Ascending aorta (tissue), 2 donors: ENCODE measurements around the gene ZNF860. TPM values are rescaled to one million over a fixed set of nuclear protein-coding genes. Genes with fewer than 3 reads are reported as not detected.

Source experiments
- DNase-seq, 2 donors: peaks; one replicate each; pipeline ENCODE4 v3.0.0-alpha.2; 2019; ENCODE audit warnings: low spot score in 2 of 2
- H3K27ac ChIP-seq, 2 donors: fragments of 200-600 bp; sonication (generic); one replicate each; pipeline ENCODE4 v1.5.1; 2016 to 2017; ENCODE audit warnings: mild to moderate bottlenecking in 1 of 2
- H3K27me3 ChIP-seq: fragments of 200-600 bp; sonication (generic); one replicate; pipeline ENCODE4 v1.5.1; 2017
- H3K36me3 ChIP-seq, 2 donors: fragments of 200-600 bp; sonication (generic); one replicate each; pipeline ENCODE4 v1.5.1; 2016
- H3K4me1 ChIP-seq, 2 donors: fragments of 200-600 bp; sonication (generic); one replicate each; pipeline ENCODE4 v1.5.1; 2016 to 2017; ENCODE audit warnings: mild to moderate bottlenecking in 1 of 2
- H3K4me3 ChIP-seq, 2 donors: fragments of 200-600 bp; sonication (generic); one replicate each; pipeline ENCODE4 v1.5.1; 2016 to 2017; ENCODE audit warnings: mild to moderate bottlenecking in 1 of 2
- H3K9me3 ChIP-seq, 2 donors: fragments of 200-600 bp; sonication (generic); one replicate each; pipeline ENCODE4 v1.5.1; 2016
- intact Hi-C: fragments of 100-400 bp; cut with DNase I; formaldehyde crosslinking; loops from one replicate; pipeline ENCODE4 v1.15.1; 2023
- total RNA-seq: library from RNA; depleted of rRNA; stranded (reverse); fragments of >200 nt; gene quantifications from one replicate; pipeline ENCODE4 v1.1.0, GENCODE V29; 2016
- TF ChIP-seq, protein P1 (sequence below), 3 experiments: fragments of 200-600 bp in 2 of 3; fragments of 450-650 bp in 1 of 3; sonication (generic) in 2 of 3; IDR thresholded peaks; one replicate each; pipeline ENCODE4 v1.5.1; 2016 to 2019; ENCODE audit warnings: antibody characterized with exemption in 3 of 3, mild to moderate bottlenecking in 1 of 3, moderate library complexity in 1 of 3

The ZNF860 gene
- total RNA-seq, 1 donor from 2014 or later, result 0.43 TPM

DNA sequence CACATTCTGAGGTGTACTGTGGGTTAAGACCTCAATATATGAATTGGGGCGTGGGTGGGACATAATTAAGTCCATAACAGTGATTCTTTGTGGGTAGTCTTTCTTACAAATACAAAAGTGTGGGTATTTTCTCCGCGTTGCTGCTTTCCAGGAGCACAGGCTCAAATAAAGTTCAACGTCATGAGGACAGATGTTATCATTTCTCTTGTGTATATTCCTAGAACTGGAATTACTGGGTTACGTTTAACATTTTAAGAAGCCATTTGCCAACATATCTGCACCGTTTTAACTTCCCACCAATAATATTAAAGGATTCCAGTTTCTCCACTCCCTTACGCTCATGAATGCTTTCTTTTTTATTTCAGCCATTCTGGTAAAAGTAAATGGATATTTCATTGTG, 39.6 kb downstream of the ZNF860 start:
- no peaks in the 10 kb centered on the region for H3K9me3 ChIP-seq
- no peaks in the 10 kb centered on the region for H3K36me3 ChIP-seq
- no peak for DNase-seq
- intact Hi-C loops, result no loop called here
- TF ChIP-seq, protein P1, sequence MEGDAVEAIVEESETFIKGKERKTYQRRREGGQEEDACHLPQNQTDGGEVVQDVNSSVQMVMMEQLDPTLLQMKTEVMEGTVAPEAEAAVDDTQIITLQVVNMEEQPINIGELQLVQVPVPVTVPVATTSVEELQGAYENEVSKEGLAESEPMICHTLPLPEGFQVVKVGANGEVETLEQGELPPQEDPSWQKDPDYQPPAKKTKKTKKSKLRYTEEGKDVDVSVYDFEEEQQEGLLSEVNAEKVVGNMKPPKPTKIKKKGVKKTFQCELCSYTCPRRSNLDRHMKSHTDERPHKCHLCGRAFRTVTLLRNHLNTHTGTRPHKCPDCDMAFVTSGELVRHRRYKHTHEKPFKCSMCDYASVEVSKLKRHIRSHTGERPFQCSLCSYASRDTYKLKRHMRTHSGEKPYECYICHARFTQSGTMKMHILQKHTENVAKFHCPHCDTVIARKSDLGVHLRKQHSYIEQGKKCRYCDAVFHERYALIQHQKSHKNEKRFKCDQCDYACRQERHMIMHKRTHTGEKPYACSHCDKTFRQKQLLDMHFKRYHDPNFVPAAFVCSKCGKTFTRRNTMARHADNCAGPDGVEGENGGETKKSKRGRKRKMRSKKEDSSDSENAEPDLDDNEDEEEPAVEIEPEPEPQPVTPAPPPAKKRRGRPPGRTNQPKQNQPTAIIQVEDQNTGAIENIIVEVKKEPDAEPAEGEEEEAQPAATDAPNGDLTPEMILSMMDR (IDR thresholded peaks at IDR 0.05), result no peak
- H3K27me3 ChIP-seq, result no peaks in the 10 kb centered on the region
- H3K4me1 ChIP-seq, result no peaks in the 10 kb centered on the region
- no peak overlapping the region for H3K4me3 ChIP-seq
- no peak overlapping the region for H3K27ac ChIP-seq

DNA sequence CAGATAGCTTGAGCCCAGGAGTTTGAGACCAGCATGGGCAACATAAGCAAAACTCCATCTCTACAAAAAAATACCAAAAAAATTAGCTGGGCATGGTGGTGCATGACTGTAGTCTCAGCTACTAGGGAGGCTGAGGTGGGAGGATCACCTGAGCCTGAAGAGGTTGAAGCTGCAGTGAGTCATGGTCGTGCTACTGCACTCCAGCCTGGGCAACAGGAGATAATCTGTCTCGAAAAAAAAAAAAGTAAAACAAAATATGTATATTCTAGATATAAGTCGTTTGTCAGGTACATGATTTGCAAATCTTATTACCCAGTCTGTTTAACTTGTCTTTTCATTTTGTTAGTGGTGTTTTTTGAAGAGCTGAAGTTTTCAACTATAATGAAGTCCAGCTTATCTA, 40.2 kb downstream of the ZNF860 start:
- no peak overlapping the region for H3K4me3 ChIP-seq
- intact Hi-C loops, result no loop called here
- no peak for DNase-seq
- H3K36me3 ChIP-seq, result no peaks in the 10 kb centered on the region
- H3K9me3 ChIP-seq, result no peaks in the 10 kb centered on the region
- TF ChIP-seq, protein P1 (IDR thresholded peaks at IDR 0.05), result no peak
- no peak overlapping the region for H3K27ac ChIP-seq
- H3K27me3 ChIP-seq, result no peaks in the 10 kb centered on the region
- H3K4me1 ChIP-seq, result no peaks in the 10 kb centered on the region

DNA sequence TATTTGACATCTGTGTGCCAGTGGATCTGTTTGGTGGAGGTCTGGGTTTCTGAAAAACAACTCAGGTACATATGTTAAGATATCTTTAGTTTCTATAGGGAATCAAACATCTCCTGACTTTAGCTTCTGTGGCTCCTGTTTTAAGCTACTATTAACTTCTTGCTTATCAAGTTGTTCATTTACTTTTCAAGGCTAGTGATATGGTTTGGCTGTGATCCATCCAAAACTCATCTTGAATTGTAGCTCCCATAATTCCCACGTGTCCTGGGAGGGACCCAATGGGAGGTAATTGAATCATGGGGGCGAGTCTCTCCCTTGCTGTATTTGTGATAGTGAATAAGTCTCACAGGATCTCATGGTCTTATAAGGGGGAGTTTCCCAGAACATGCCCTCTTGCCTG, 41.4 kb downstream of the ZNF860 start:
- DNase-seq, result no peak
- H3K27ac ChIP-seq, result no peak overlapping the region
- no peaks in the 10 kb centered on the region for H3K36me3 ChIP-seq
- H3K9me3 ChIP-seq, result no peaks in the 10 kb centered on the region
- no peak overlapping the region for H3K4me3 ChIP-seq
- TF ChIP-seq, protein P1 (IDR thresholded peaks at IDR 0.05), result no peak
- H3K27me3 ChIP-seq, result no peaks in the 10 kb centered on the region
- intact Hi-C loops, result no loop called here
- H3K4me1 ChIP-seq, result no peaks in the 10 kb centered on the region

DNA sequence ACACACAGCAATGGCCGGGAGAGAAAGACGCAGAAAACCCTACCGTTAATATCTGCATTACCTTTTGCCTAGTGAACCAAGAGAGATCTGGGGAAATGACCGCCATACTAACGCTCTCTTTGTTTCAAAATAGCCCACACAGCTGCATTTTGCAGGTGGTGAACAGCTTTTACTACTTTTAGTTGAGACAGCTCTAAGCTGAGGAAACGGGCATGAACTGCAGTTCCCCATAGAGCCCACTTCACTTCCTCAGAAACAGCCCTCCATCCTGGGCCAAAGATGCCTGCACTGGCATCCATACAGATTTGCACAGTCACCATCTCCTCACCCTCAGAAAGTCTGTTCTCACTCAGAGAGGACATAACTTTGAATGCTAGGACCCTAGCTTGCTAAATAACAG, 45.0 kb downstream of the ZNF860 start:
- TF ChIP-seq, protein P1 (IDR thresholded peaks at IDR 0.05), result no peak
- Histone ChIP-seq H3K27ac (no peak overlapping the region), H3K4me3 (no peak overlapping the region), H3K4me1 (no peaks in the 10 kb centered on the region), H3K27me3 (no peaks in the 10 kb centered on the region), H3K9me3 (no peaks in the 10 kb centered on the region), H3K36me3 (no peaks in the 10 kb centered on the region)
- intact Hi-C loops, result no loop called here
- no peak for DNase-seq

DNA sequence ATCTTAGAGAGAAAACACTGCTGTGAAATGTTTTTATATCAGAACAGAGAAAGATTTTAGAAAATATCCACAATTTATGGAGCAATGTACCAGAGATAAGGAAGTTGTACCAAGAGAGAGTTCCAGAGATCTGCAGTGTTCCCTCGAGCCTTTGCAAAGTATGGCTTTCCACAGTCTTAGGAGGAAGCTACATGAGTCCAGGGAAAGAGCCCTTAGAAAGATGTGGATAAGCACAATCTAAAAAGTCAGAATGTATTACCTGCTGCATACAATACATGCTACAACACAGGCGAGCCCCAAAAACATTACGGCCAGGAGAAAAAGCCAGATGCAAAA, 56.4 kb downstream of the ZNF860 start:
- TF ChIP-seq, protein P1 (IDR thresholded peaks at IDR 0.05), result no peak
- peaks cover 0 to 12% of the 10 kb centered on the region in 2 donors for H3K4me1 ChIP-seq
- intact Hi-C loops, result no loop called here
- no peaks in the 10 kb centered on the region for H3K36me3 ChIP-seq
- H3K4me3 ChIP-seq, result no peak overlapping the region
- no peak for DNase-seq
- no peak overlapping the region for H3K27ac ChIP-seq
- no peaks in the 10 kb centered on the region for H3K27me3 ChIP-seq
- H3K9me3 ChIP-seq, result no peaks in the 10 kb centered on the region

DNA sequence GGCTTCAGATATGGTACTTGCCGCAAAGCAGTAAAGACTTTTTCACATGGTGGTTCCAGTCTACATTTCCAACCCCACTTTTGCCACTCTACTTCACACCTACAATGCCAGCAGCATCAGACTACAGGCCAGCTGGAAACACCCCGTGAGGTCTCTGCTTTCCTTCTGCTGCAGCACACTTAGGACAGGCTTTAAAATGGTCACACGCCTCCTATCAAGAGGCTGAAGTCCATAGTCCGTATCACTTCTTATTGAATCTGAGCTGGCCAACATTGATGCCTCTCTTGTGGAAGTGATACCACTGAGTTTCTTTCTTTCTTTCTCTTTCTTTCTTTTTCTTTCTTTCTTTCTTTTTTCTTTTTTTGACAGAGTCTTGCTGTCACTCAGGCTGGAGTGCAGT, 59.8 kb downstream of the ZNF860 start:
- H3K4me1 ChIP-seq, result peaks cover 0 to 17% of the 10 kb centered on the region in 2 donors
- H3K27me3 ChIP-seq, result no peaks in the 10 kb centered on the region
- H3K27ac ChIP-seq, result no peak overlapping the region
- no peaks in the 10 kb centered on the region for H3K9me3 ChIP-seq
- intact Hi-C loops, result no loop called here
- TF ChIP-seq, protein P1 (IDR thresholded peaks at IDR 0.05), result no peak
- no peak overlapping the region for H3K4me3 ChIP-seq
- H3K36me3 ChIP-seq, result no peaks in the 10 kb centered on the region
- DNase-seq, result no peak
